HG02943 (cell line): ENCODE data around the gene AATF.

ENCODE experiments used
- ATAC-seq: cut with Tn5 transposase; IDR thresholded peaks from one replicate; pipeline ENCODE4 v1.9.1; 2021; ENCODE audit warnings: mild to moderate bottlenecking, low read depth, moderate library complexity; ENCODE audit not compliant: unreplicated experiment

Gene AATF

GRCh38 chr17:36977066-36977465 is 28.3 kb downstream of the AATF start:
- ATAC-seq = no peak

GRCh38 chr17:36977568-36977967 is 28.8 kb downstream of the AATF start:
- no peak for ATAC-seq

GRCh38 chr17:36978810-36979564 is 30.2 kb downstream of the AATF start:
- no peak for ATAC-seq

GRCh38 chr17:36979565-36979941 is 30.8 kb downstream of the AATF start:
- ATAC-seq = no peak

GRCh38 chr17:36980280-36980761 is 31.6 kb downstream of the AATF start:
- no peak for ATAC-seq

- no peak for ATAC-seq
Measured at GRCh38 chr17:36983618-36984017, 34.9 kb downstream of the AATF start.

- no peak for ATAC-seq
Measured at GRCh38 chr17:36989173-36989572, 40.4 kb downstream of the AATF start.

- no peak for ATAC-seq
Measured at GRCh38 chr17:36992701-36993100, 43.9 kb downstream of the AATF start.

GRCh38 chr17:36993227-36993626 is 44.5 kb downstream of the AATF start:
- no peak for ATAC-seq

GRCh38 chr17:36994438-36994837 is 45.7 kb downstream of the AATF start:
- ATAC-seq = no peak

- no peak for ATAC-seq
Measured at GRCh38 chr17:36999471-36999870, 50.7 kb downstream of the AATF start.

GRCh38 chr17:37016780-37017179 is 68.0 kb downstream of the AATF start:
- ATAC-seq = no peak

GRCh38 chr17:37017404-37017803 is 68.7 kb downstream of the AATF start:
- no peak for ATAC-seq

GRCh38 chr17:37019117-37019740 is 70.5 kb downstream of the AATF start:
- ATAC-seq = no peak

GRCh38 chr17:37019741-37020129 is 71.0 kb downstream of the AATF start:
- ATAC-seq = no peak

GRCh38 chr17:37024181-37024637 is 75.5 kb downstream of the AATF start:
- no peak for ATAC-seq

GRCh38 chr17:37025238-37025637 is 76.5 kb downstream of the AATF start:
- no peak for ATAC-seq

- no peak for ATAC-seq
Measured at GRCh38 chr17:37025847-37026530, 77.2 kb downstream of the AATF start.

GRCh38 chr17:37026531-37026869 is 77.7 kb downstream of the AATF start:
- ATAC-seq = no peak

GRCh38 chr17:37028040-37028439 is 79.3 kb downstream of the AATF start:
- ATAC-seq = no peak

- no peak for ATAC-seq
Measured at GRCh38 chr17:37031493-37032083, 82.8 kb downstream of the AATF start.
